Smooth muscle cell (in vitro differentiated cells): ENCODE data around the gene COL23A1. TPM values are rescaled to one million over a fixed set of nuclear protein-coding genes. Genes with fewer than 3 reads are reported as not detected.

Source experiments
- DNase-seq: peaks from one replicate; lab custom pipeline; 2025; ENCODE audit not compliant: unreplicated experiment; lab: John Stamatoyannopoulos, UW
- H2AFZ ChIP-seq: fragments of 200-600 bp; sonication (generic); 2 replicates; pipeline ENCODE4 v1.6.0; 2016; ENCODE audit warnings: antibody characterized with exemption, low read depth, mild to moderate bottlenecking
- H3F3A ChIP-seq: fragments of 200-600 bp; sonication (generic); 2 replicates; pipeline ENCODE4 v1.6.0; 2017; ENCODE audit warnings: antibody characterized with exemption, low read depth
- H3K27ac ChIP-seq: fragments of 200-600 bp; sonication (generic); 2 replicates; pipeline ENCODE4 v1.5.1; 2016; ENCODE audit warnings: low read depth, mild to moderate bottlenecking
- H3K27me3 ChIP-seq: fragments of 200-600 bp; sonication (generic); 2 replicates; pipeline ENCODE4 v1.6.1; 2016; ENCODE audit warnings: low read depth, mild to moderate bottlenecking
- H3K36me3 ChIP-seq: fragments of 200-600 bp; sonication (generic); 2 replicates; pipeline ENCODE4 v1.5.1; 2016; ENCODE audit warnings: low read depth
- H3K4me1 ChIP-seq: fragments of 200-600 bp; sonication (generic); 2 replicates; pipeline ENCODE4 v1.5.1; 2016; ENCODE audit warnings: low read depth
- H3K4me2 ChIP-seq: fragments of 200-600 bp; sonication (generic); 2 replicates; pipeline ENCODE4 v1.6.0; 2016; ENCODE audit warnings: mild to moderate bottlenecking
- H3K4me3 ChIP-seq: fragments of 200-600 bp; sonication (generic); 2 replicates; pipeline ENCODE4 v1.5.1; 2016; ENCODE audit warnings: mild to moderate bottlenecking
- H3K79me2 ChIP-seq: fragments of 200-600 bp; sonication (generic); 2 replicates; pipeline ENCODE4 v1.6.0; 2016; ENCODE audit warnings: low read depth, mild to moderate bottlenecking
- H3K9ac ChIP-seq: fragments of 200-600 bp; sonication (generic); 2 replicates; pipeline ENCODE4 v1.6.0; 2016; ENCODE audit warnings: low read depth
- H3K9me3 ChIP-seq: fragments of 200-600 bp; sonication (generic); replicated peaks from 2 replicates; pipeline ENCODE4 v1.5.1; 2016; ENCODE audit warnings: low read depth
- H4K20me1 ChIP-seq: fragments of 200-600 bp; sonication (generic); 2 replicates; pipeline ENCODE4 v1.6.0; 2016; ENCODE audit warnings: low read depth
- CTCF ChIP-seq: fragments of 200-600 bp; sonication (generic); IDR thresholded peaks from 2 replicates; pipeline ENCODE4 v1.5.1; 2017; ENCODE audit warnings: borderline replicate concordance, mild to moderate bottlenecking, antibody characterized with exemption; ENCODE audit not compliant: insufficient read depth, poor library complexity, severe bottlenecking
- WGBS: methylation state at CpG from one replicate; pipeline ENCODE4 v1.1.7; 2016; ENCODE audit warnings: low lambda C conversion rate; 5-methylcytosine and 5-hydroxymethylcytosine counted together
- polyA plus RNA-seq: library from polyadenylated mRNA; unstranded; fragments of >200 nt; fragmentation: Nextera tagmentation; extraction: Ambion mirVana; gene quantifications from 2 replicates; pipeline ENCODE4 v1.2.1, GENCODE V29; 2016
- total RNA-seq: library from RNA; depleted of rRNA; stranded (reverse); fragments of >200 nt; gene quantifications from 2 replicates; pipeline ENCODE4 v1.2.3, GENCODE V29; 2014

The COL23A1 gene
- total and polyA plus RNA-seq, 2 experiments from 2014 or later: 5.3 to 27.4 TPM

GRCh38 chr5:178340187-178340586 lies 250.0 kb downstream of the COL23A1 start:
- Histone ChIP-seq H3K9ac (no peak overlapping the region), H3K4me3 (no peak overlapping the region), H3F3A (no peaks in the 10 kb centered on the region), H3K9me3 (no peaks in the 10 kb centered on the region), H2AFZ (no peak overlapping the region), H3K27ac (no peak overlapping the region), H3K79me2 (no peaks in the 10 kb centered on the region), H3K36me3 (no peaks in the 10 kb centered on the region), H3K27me3 (no peaks in the 10 kb centered on the region), H3K4me1 (no peaks in the 10 kb centered on the region), H4K20me1 (no peaks in the 10 kb centered on the region), H3K4me2 (no peak overlapping the region)
- no peak for DNase-seq
- TF ChIP-seq CTCF: no peak
- WGBS: 59% methylated on average over 7 of the region's 7 CpGs

GRCh38 chr5:178339272-178339671 lies 250.9 kb downstream of the COL23A1 start:
- Histone ChIP-seq H3K4me2 (no peak overlapping the region), H3K27me3 (no peaks in the 10 kb centered on the region), H3K27ac (no peak overlapping the region), H3K36me3 (no peaks in the 10 kb centered on the region), H4K20me1 (no peaks in the 10 kb centered on the region), H3K4me3 (no peak overlapping the region), H3F3A (no peaks in the 10 kb centered on the region), H3K9me3 (no peaks in the 10 kb centered on the region), H3K9ac (no peak overlapping the region), H3K4me1 (no peaks in the 10 kb centered on the region), H3K79me2 (no peaks in the 10 kb centered on the region), H2AFZ (no peak overlapping the region)
- no peak for TF ChIP-seq CTCF
- 91% methylated on average over 4 of the region's 4 CpGs for WGBS
- no peak for DNase-seq

- Histone ChIP-seq H3K4me1 (no peaks in the 10 kb centered on the region), H3K4me2 (no peak overlapping the region), H3K79me2 (no peaks in the 10 kb centered on the region), H3K36me3 (no peaks in the 10 kb centered on the region), H3K4me3 (no peak overlapping the region), H3K27ac (no peak overlapping the region), H4K20me1 (no peaks in the 10 kb centered on the region), H2AFZ (no peak overlapping the region), H3K27me3 (no peaks in the 10 kb centered on the region), H3K9ac (no peak overlapping the region), H3K9me3 (no peaks in the 10 kb centered on the region), H3F3A (no peaks in the 10 kb centered on the region)
- no peak for DNase-seq
- no peak for TF ChIP-seq CTCF
- 61% methylated on average over 2 of the region's 2 CpGs for WGBS
These were observed 251.4 kb downstream of the COL23A1 start for GRCh38 chr5:178338750-178339144.

GRCh38 chr5:178338126-178338749 lies 252.0 kb downstream of the COL23A1 start:
- H3K9ac ChIP-seq: no peak overlapping the region
- H3K27ac ChIP-seq: no peak overlapping the region
- no peaks in the 10 kb centered on the region for H3K79me2 ChIP-seq
- no peaks in the 10 kb centered on the region for H3K27me3 ChIP-seq
- DNase-seq: no peak
- WGBS: 95% methylated on average over 11 of the region's 11 CpGs
- H4K20me1 ChIP-seq: no peaks in the 10 kb centered on the region
- no peaks in the 10 kb centered on the region for H3K4me1 ChIP-seq
- H2AFZ ChIP-seq: no peak overlapping the region
- no peak for TF ChIP-seq CTCF
- H3K4me2 ChIP-seq: no peak overlapping the region
- H3F3A ChIP-seq: no peaks in the 10 kb centered on the region
- no peaks in the 10 kb centered on the region for H3K36me3 ChIP-seq
- H3K9me3 ChIP-seq: no peaks in the 10 kb centered on the region
- no peak overlapping the region for H3K4me3 ChIP-seq
